Mesendoderm (in vitro differentiated cells): ENCODE measurements around the gene ACTG2.

Source experiments
- DNase-seq: peaks from one replicate; pipeline ENCODE4 v3.0.0; 2013
- H2AK5ac ChIP-seq: 2 replicates; pipeline ENCODE4 v1.6.1; 2013; ENCODE audit warnings: low read length, inconsistent platforms
- H2BK120ac ChIP-seq: 2 replicates; pipeline ENCODE4 v1.6.1; 2013; ENCODE audit warnings: low read depth, mild to moderate bottlenecking, low read length, moderate library complexity, mixed read lengths
- H2BK15ac ChIP-seq: replicated peaks from 2 replicates; pipeline ENCODE4 v1.6.1; 2013; ENCODE audit warnings: low read depth, mild to moderate bottlenecking, moderate library complexity
- H2BK5ac ChIP-seq: 2 replicates; pipeline ENCODE4 v1.6.1; 2013; ENCODE audit warnings: low read length, inconsistent platforms
- H3K18ac ChIP-seq: 2 replicates; pipeline ENCODE4 v1.6.1; 2013; ENCODE audit warnings: mild to moderate bottlenecking, low read length, mixed read lengths
- H3K23ac ChIP-seq: one replicate; pipeline ENCODE4 v1.6.1; 2013; ENCODE audit warnings: low read length
- H3K27ac ChIP-seq: 2 replicates; pipeline ENCODE4 v1.5.1; 2013; ENCODE audit warnings: low read depth, mild to moderate bottlenecking, inconsistent platforms, low read length, moderate library complexity
- H3K27me3 ChIP-seq: 2 replicates; pipeline ENCODE4 v1.6.1; 2013; ENCODE audit warnings: low read length, control low read depth, mild to moderate bottlenecking, inconsistent platforms; ENCODE audit not compliant: insufficient read depth, poor library complexity
- H3K36me3 ChIP-seq: 2 replicates; pipeline ENCODE4 v1.6.1; 2013; ENCODE audit warnings: low read length, inconsistent platforms; ENCODE audit not compliant: control insufficient read depth, insufficient read depth
- H3K4ac ChIP-seq: one replicate; pipeline ENCODE4 v1.6.1; 2013; ENCODE audit warnings: low read depth, mild to moderate bottlenecking, low read length, moderate library complexity
- H3K4me1 ChIP-seq: 2 replicates; pipeline ENCODE4 v1.6.1; 2013; ENCODE audit warnings: low read depth, low read length, inconsistent platforms; ENCODE audit not compliant: control insufficient read depth
- H3K4me2 ChIP-seq: 2 replicates; pipeline ENCODE4 v1.6.1; 2013; ENCODE audit warnings: low read length
- H3K4me3 ChIP-seq: 2 replicates; pipeline ENCODE4 v1.5.1; 2013; ENCODE audit warnings: mild to moderate bottlenecking, low read length
- H3K56ac ChIP-seq: one replicate; pipeline ENCODE4 v1.6.1; 2013; ENCODE audit warnings: low read length
- H3K79me1 ChIP-seq: 2 replicates; pipeline ENCODE4 v1.6.1; 2013; ENCODE audit warnings: low read length, inconsistent platforms
- H3K79me2 ChIP-seq: 2 replicates; pipeline ENCODE4 v1.6.1; 2013; ENCODE audit warnings: mild to moderate bottlenecking, low read length; ENCODE audit not compliant: control insufficient read depth, insufficient read depth
- H3K9ac ChIP-seq: 2 replicates; pipeline ENCODE4 v1.6.1; 2013; ENCODE audit warnings: low read length, inconsistent platforms
- H4K5ac ChIP-seq: one replicate; pipeline ENCODE4 v1.6.1; 2013; ENCODE audit warnings: low read length
- H4K8ac ChIP-seq: one replicate; pipeline ENCODE4 v1.6.1; 2013; ENCODE audit warnings: low read depth, mild to moderate bottlenecking, control low read depth, low read length, moderate library complexity
- WGBS: extraction: QIAGEN DNeasy Blood & Tissue Kit; methylation state at CpG from one replicate; pipeline ENCODE4 v1.1.7; 2013; ENCODE audit warnings: low lambda C conversion rate, missing lambda C conversion rate; ENCODE audit not compliant: insufficient coverage; ENCODE audit errors: extremely low coverage; 5-methylcytosine and 5-hydroxymethylcytosine counted together

ACTG2 gene

DNA sequence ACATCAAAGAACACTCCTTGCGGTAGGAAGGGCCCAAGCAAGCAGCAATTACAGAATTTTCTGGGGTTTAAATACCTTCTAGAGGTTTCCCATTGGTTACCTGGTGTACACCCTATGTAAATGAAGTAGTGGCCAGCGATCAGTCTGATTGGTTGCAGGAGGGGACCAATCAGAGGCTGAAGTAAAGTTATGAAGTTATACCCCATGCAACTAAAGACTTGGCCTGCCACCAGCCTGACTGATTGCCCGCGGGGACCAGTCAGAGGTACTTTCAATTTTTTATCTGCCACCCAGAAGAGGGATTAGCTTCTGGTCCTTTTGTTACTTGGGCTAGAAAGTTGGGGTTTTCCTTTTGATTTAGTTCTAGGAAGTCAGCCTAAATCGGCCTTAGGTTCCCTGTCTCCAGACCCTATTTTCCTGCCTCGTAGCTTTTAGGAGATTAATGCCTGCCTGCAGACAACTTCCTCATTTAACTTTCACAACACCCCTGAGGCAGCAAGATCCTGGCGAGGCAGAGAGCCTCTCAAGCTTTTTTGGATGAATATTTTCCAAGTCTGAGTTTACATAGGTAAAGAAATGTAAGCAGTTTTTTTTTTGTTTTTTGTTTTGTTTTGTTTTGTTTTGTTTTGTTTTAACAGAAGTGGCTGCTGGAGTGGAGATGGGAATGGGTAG, 32.4 kb downstream of the ACTG2 start:
- no peak overlapping the region for H3K18ac ChIP-seq
- H3K27ac ChIP-seq, result no peak overlapping the region

DNA sequence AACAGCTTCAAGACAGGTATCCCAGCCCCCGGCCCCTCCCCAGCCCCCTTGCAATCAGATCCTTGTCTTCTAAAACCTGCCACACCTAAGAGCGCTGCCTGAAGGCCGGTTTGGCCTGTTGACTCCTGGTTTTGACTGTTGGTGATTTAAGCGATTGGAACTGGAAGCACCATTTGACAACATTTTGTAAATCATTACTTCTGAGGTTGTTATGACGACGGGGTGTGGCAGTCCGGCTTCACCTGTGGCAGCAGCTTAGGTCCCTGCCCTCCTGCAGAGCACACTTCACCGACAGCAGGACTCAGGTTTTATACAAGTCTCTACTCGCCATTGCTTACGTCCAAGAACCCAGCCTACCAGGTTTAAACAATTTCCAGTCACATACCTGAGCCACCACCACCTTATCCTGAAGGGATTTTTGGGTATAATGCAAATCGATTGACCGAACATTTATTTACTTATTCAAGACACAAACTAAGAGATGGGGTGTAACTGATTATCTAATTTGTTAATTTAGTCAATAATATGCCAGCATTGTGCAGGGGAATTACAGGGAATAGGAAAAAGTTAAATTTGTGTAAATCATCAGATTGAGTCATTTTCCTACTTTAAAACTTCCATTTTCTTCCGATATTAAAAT, 33.2 kb downstream of the ACTG2 start:
- Histone ChIP-seq H2AK5ac (no peak overlapping the region), H4K5ac (peak overlapping the region; percentile 99), H3K27me3 (no peaks in the 10 kb centered on the region), H3K27ac (no peak overlapping the region), H3K4ac (no peak overlapping the region), H3K23ac (no peak overlapping the region), H2BK5ac (no peak overlapping the region), H2BK15ac (no peak overlapping the region), H2BK120ac (no peak overlapping the region), H3K79me2 (peaks cover 31% of the 10 kb centered on the region), H3K36me3 (no peaks in the 10 kb centered on the region), H3K9ac (no peak overlapping the region), H3K18ac (no peak overlapping the region), H3K4me1 (peaks cover under 1% of the 10 kb centered on the region), H3K56ac (peak overlapping the region; percentile 36), H3K79me1 (peaks cover 13% of the 10 kb centered on the region), H3K4me2 (no peak overlapping the region), H3K4me3 (no peak overlapping the region), H4K8ac (no peak overlapping the region)
- WGBS, result no CpG with 5 or more reads among the region's 13 CpGs
- no peak for DNase-seq

More for the DNA sequence above, 32.4 kb downstream of the ACTG2 start:
- Histone ChIP-seq H3K23ac (no peak overlapping the region), H3K79me2 (peaks cover 26% of the 10 kb centered on the region), H2BK120ac (no peak overlapping the region), H3K4me1 (peaks cover 2% of the 10 kb centered on the region), H3K4me3 (no peak overlapping the region), H3K36me3 (no peaks in the 10 kb centered on the region), H3K27me3 (no peaks in the 10 kb centered on the region), H3K4me2 (no peak overlapping the region), H3K9ac (no peak overlapping the region), H4K8ac (peak overlapping the region; percentile 31), H3K4ac (no peak overlapping the region), H4K5ac (no peak overlapping the region), H2BK15ac (no peak overlapping the region), H3K79me1 (peaks cover 13% of the 10 kb centered on the region), H3K56ac (no peak overlapping the region), H2BK5ac (no peak overlapping the region), H2AK5ac (no peak overlapping the region)
- WGBS, result no CpG with 5 or more reads among the region's 7 CpGs
- no peak for DNase-seq

DNA sequence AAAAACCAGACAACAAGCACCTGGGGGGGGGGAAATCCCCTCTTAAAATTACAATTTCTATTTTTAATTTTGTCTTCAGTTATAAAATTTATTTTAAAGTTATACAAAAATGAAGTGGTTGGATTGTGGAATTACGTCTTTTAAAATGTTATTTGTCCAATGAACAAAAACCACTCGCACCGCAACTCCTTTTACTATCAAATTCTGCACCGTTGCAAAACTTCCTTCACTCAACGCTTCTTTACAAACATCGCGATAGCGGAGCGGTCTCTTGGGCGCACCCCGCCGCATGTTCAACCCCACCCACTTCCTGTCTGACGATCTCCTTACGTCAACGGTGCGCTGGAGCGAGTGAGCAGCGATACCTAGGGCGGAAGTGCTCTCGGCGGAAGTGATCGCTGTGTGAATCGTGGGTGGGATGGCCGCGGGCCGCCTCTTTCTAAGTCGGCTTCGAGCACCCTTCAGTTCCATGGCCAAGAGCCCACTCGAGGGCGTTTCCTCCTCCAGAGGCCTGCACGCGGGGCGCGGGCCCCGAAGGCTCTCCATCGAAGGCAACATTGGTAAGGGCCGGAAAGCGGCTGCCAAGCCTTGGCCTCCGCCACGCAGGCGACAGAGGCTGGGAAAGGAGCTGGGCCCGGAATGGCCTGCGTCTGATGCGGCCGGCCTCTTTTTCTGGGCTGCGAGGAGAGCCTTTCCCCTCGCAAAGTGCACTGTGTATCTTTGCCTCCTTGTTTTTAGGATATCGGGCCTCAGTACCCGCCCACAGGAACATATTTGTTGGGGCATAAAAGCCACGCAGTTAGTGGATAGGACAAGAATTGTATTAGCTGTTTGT, 33.9 kb downstream of the ACTG2 start, which contains the start of gene DGUOK:
DGUOK (plus strand) TSS at position 388 of the 835 bp plus-strand sequence; CDS start at position 419, 31 bp downstream.
- Histone ChIP-seq H2BK15ac (no peak within 1 kb of the TSS), H3K27me3 (no peaks in the 10 kb centered on the region), H3K4me3 (peak within 1 kb of the TSS; percentile 64), H4K8ac (peak within 1 kb of the TSS; percentile 43), H3K4me2 (peak within 1 kb of the TSS; percentile 15), H2BK120ac (no peak within 1 kb of the TSS), H3K27ac (no peak within 1 kb of the TSS), H3K79me1 (peaks cover 14% of the 10 kb centered on the region), H3K18ac (peak within 1 kb of the TSS; percentile 41), H3K79me2 (peaks cover 37% of the 10 kb centered on the region), H3K9ac (peak within 1 kb of the TSS; percentile 79), H3K4ac (peak within 1 kb of the TSS; percentile 28), H4K5ac (peak within 1 kb of the TSS; percentile 99), H2AK5ac (no peak within 1 kb of the TSS), H3K23ac (no peak within 1 kb of the TSS), H2BK5ac (no peak within 1 kb of the TSS), H3K4me1 (no peaks in the 10 kb centered on the region), H3K36me3 (no peaks in the 10 kb centered on the region), H3K56ac (peak within 1 kb of the TSS; percentile 89)
- no CpG with 5 or more reads among the region's 50 CpGs for WGBS
- DNase-seq, result peak; percentile 99

DNA sequence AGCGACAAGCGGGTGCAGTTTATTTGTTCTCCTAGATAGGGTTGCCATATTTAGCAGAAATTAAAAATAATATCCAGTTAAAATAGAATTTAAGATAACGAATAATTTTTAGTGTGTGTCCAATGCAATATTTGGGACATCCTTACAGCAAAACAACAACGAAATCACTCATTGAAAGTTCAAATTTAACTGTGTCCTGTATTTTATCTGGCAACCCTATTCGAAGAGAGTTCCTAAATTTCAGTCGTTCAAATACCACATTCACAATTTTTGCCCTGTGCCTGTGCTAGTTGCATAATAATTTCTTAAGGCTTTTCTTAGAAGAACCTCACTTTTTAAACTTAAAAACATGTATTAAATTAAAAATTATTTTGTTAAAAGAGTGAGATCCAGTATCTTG, 34.5 kb downstream of the ACTG2 start:
- peak overlapping the region; percentile 79 for H3K9ac ChIP-seq
- H3K27ac ChIP-seq, result no peak overlapping the region
- H3K4me1 ChIP-seq, result no peaks in the 10 kb centered on the region
- no peak overlapping the region for H2BK120ac ChIP-seq
- H3K79me1 ChIP-seq, result peaks cover 21% of the 10 kb centered on the region
- peaks cover 2% of the 10 kb centered on the region for H3K36me3 ChIP-seq
- H2AK5ac ChIP-seq, result no peak overlapping the region
- peak overlapping the region; percentile 89 for H3K56ac ChIP-seq
- DNase-seq, result no peak
- H3K4me3 ChIP-seq, result peak overlapping the region; percentile 64
- no peak overlapping the region for H3K18ac ChIP-seq
- WGBS, result no CpG with 5 or more reads among the region's 6 CpGs
- H2BK5ac ChIP-seq, result no peak overlapping the region
- H4K5ac ChIP-seq, result no peak overlapping the region
- H3K4me2 ChIP-seq, result peak overlapping the region; percentile 1
- H3K27me3 ChIP-seq, result no peaks in the 10 kb centered on the region
- no peak overlapping the region for H4K8ac ChIP-seq
- no peak overlapping the region for H3K23ac ChIP-seq
- H3K4ac ChIP-seq, result no peak overlapping the region
- no peak overlapping the region for H2BK15ac ChIP-seq
- H3K79me2 ChIP-seq, result peaks cover 43% of the 10 kb centered on the region

DNA sequence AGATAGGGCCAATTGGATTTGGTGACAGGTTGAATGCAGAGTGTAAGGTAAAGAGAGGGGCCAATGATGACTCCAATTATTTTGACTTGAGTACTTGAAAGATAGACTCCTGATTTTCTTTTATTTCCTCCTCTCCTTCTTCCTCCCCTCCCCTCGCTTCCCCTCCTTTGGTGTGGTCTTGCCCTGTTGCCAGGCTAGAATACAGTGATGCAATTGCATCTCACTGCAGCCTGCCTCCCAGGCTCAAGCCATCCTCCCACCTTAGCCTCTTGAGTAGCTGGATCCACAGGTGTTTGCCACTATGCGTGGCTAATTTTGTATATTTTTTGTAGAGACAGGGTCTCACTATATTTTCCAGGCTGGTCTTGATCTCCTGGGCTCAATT, 36.1 kb downstream of the ACTG2 start:
- Histone ChIP-seq H3K4ac (no peak overlapping the region), H3K27ac (no peak overlapping the region), H2BK120ac (no peak overlapping the region), H3K79me2 (peaks cover 47% of the 10 kb centered on the region), H3K18ac (no peak overlapping the region), H3K9ac (no peak overlapping the region), H3K23ac (no peak overlapping the region), H3K27me3 (no peaks in the 10 kb centered on the region), H3K4me2 (no peak overlapping the region), H2BK15ac (no peak overlapping the region), H3K4me1 (no peaks in the 10 kb centered on the region), H3K36me3 (peaks cover 2% of the 10 kb centered on the region), H2AK5ac (no peak overlapping the region), H3K4me3 (no peak overlapping the region), H3K79me1 (peaks cover 23% of the 10 kb centered on the region), H3K56ac (no peak overlapping the region), H4K5ac (no peak overlapping the region), H4K8ac (no peak overlapping the region), H2BK5ac (no peak overlapping the region)
- WGBS, result no CpG with 5 or more reads among the region's 2 CpGs
- no peak for DNase-seq
